Hepatocyte (in vitro differentiated cells): ENCODE data around the gene LRRC71. TPM values are rescaled to one million over a fixed set of nuclear protein-coding genes. Genes with fewer than 3 reads are reported as not detected.

ENCODE experiments used
- DNase-seq: peaks from one replicate; pipeline ENCODE4 v3.0.0-alpha.2; 2016; ENCODE audit warnings: low spot score
- H2AFZ ChIP-seq: fragments of 200-600 bp; sonication (generic); 2 replicates; pipeline ENCODE4 v1.6.0; 2016; ENCODE audit warnings: antibody characterized with exemption, mild to moderate bottlenecking
- H3K27ac ChIP-seq: fragments of 200-600 bp; sonication (generic); 2 replicates; pipeline ENCODE4 v1.5.1; 2016; ENCODE audit warnings: mild to moderate bottlenecking
- H3K27me3 ChIP-seq: fragments of 200-600 bp; sonication (generic); 2 replicates; pipeline ENCODE4 v1.6.1; 2016
- H3K36me3 ChIP-seq: fragments of 200-600 bp; sonication (generic); replicated peaks from 2 replicates; pipeline ENCODE4 v1.5.1; 2016; ENCODE audit warnings: low read depth; ENCODE audit not compliant: insufficient read depth
- H3K4me1 ChIP-seq: fragments of 200-600 bp; sonication (generic); 2 replicates; pipeline ENCODE4 v1.5.1; 2016; ENCODE audit warnings: mild to moderate bottlenecking, moderate library complexity; ENCODE audit not compliant: insufficient read depth
- H3K4me2 ChIP-seq: fragments of 200-600 bp; sonication (generic); 2 replicates; pipeline ENCODE4 v1.6.0; 2016
- H3K4me3 ChIP-seq: fragments of 200-600 bp; sonication (generic); 2 replicates; pipeline ENCODE4 v1.5.1; 2016; ENCODE audit warnings: mild to moderate bottlenecking
- H3K79me2 ChIP-seq: fragments of 200-600 bp; sonication (generic); 2 replicates; pipeline ENCODE4 v1.6.0; 2017; ENCODE audit warnings: mild to moderate bottlenecking
- H3K9me2 ChIP-seq: fragments of 200-600 bp; sonication (generic); replicated peaks from 2 replicates; pipeline ENCODE4 v1.6.0; 2017; ENCODE audit warnings: mild to moderate bottlenecking; ENCODE audit not compliant: insufficient read depth
- H3K9me3 ChIP-seq: fragments of 200-600 bp; sonication (generic); 2 replicates; pipeline ENCODE4 v1.5.1; 2016; ENCODE audit warnings: low read depth, mild to moderate bottlenecking
- H4K20me1 ChIP-seq: fragments of 200-600 bp; sonication (generic); 2 replicates; pipeline ENCODE4 v1.6.0; 2016; ENCODE audit warnings: mild to moderate bottlenecking; ENCODE audit not compliant: insufficient read depth, poor library complexity, severe bottlenecking
- CTCF ChIP-seq: fragments of 200-600 bp; sonication (generic); IDR thresholded peaks from 2 replicates; pipeline ENCODE4 v1.5.1; 2016; ENCODE audit warnings: antibody characterized with exemption, mild to moderate bottlenecking; ENCODE audit not compliant: poor library complexity
- EZH2 ChIP-seq: fragments of 200-600 bp; sonication (generic); IDR thresholded peaks from 2 replicates; pipeline ENCODE4 v1.6.1; 2016; ENCODE audit warnings: antibody characterized with exemption, mild to moderate bottlenecking, borderline replicate concordance
- EZH2phosphoT487 ChIP-seq: fragments of 200-600 bp; sonication (generic); IDR thresholded peaks from one replicate; pipeline ENCODE4 v1.6.1; 2018; ENCODE audit warnings: antibody characterized with exemption, mild to moderate bottlenecking, low read depth, moderate library complexity; ENCODE audit not compliant: unreplicated experiment, severe bottlenecking
- WGBS: methylation state at CpG from one replicate; pipeline ENCODE4 v1.1.6; 2016; ENCODE audit warnings: low lambda C conversion rate; ENCODE audit errors: missing lambda C conversion rate; 5-methylcytosine and 5-hydroxymethylcytosine counted together
- polyA plus RNA-seq: library from polyadenylated mRNA; unstranded; fragments of >200 nt; fragmentation: Nextera tagmentation; extraction: Ambion mirVana; gene quantifications from 2 replicates; pipeline ENCODE4 v1.2.1, GENCODE V29; 2016
- total RNA-seq: library from RNA; depleted of rRNA; stranded (reverse); fragments of >200 nt; gene quantifications from 2 replicates; pipeline ENCODE4 v1.2.3, GENCODE V29; 2014

The LRRC71 gene
- total and polyA plus RNA-seq, 2 experiments from 2014 or later, result not detected

- Histone ChIP-seq H3K9me3 (no peaks in the 10 kb centered on the region), H3K4me2 (no peak overlapping the region), H3K4me3 (no peak overlapping the region), H3K4me1 (no peaks in the 10 kb centered on the region), H3K36me3 (no peaks in the 10 kb centered on the region), H2AFZ (no peak overlapping the region), H3K9me2 (no peaks in the 10 kb centered on the region), H3K79me2 (no peaks in the 10 kb centered on the region), H3K27ac (no peak overlapping the region), H3K27me3 (peaks cover 26% of the 10 kb centered on the region), H4K20me1 (no peaks in the 10 kb centered on the region)
- TF ChIP-seq EZH2, result no peak
- no peak for TF ChIP-seq CTCF
- TF ChIP-seq EZH2phosphoT487, result no peak
- no peak for DNase-seq
- WGBS, result 54% methylated on average over 10 of the region's 10 CpGs
Observed at GRCh38 chr1:156884560-156885184, 35.8 kb upstream of the LRRC71 start.

- no peak for DNase-seq
- H3K9me3 ChIP-seq, result no peaks in the 10 kb centered on the region
- TF ChIP-seq CTCF (no peak), EZH2phosphoT487 (no peak), EZH2 (no peak)
- H3K4me3 ChIP-seq, result no peak overlapping the region
- no peak overlapping the region for H3K4me2 ChIP-seq
- peaks cover 27% of the 10 kb centered on the region for H3K27me3 ChIP-seq
- no peaks in the 10 kb centered on the region for H3K9me2 ChIP-seq
- H4K20me1 ChIP-seq, result no peaks in the 10 kb centered on the region
- no peaks in the 10 kb centered on the region for H3K36me3 ChIP-seq
- H3K79me2 ChIP-seq, result no peaks in the 10 kb centered on the region
- WGBS, result 50% methylated on average over 1 of the region's 1 CpG
- H2AFZ ChIP-seq, result no peak overlapping the region
- no peaks in the 10 kb centered on the region for H3K4me1 ChIP-seq
- H3K27ac ChIP-seq, result no peak overlapping the region
Observed at GRCh38 chr1:156885314-156885713, 35.1 kb upstream of the LRRC71 start.

GRCh38 chr1:156885880-156886355 is 34.5 kb upstream of the LRRC71 start:
- H3K4me3 ChIP-seq, result no peak overlapping the region
- no peaks in the 10 kb centered on the region for H4K20me1 ChIP-seq
- H2AFZ ChIP-seq, result no peak overlapping the region
- TF ChIP-seq CTCF (no peak), EZH2phosphoT487 (no peak), EZH2 (no peak)
- WGBS, result 67% methylated on average over 13 of the region's 13 CpGs
- no peaks in the 10 kb centered on the region for H3K4me1 ChIP-seq
- no peaks in the 10 kb centered on the region for H3K79me2 ChIP-seq
- H3K27ac ChIP-seq, result no peak overlapping the region
- H3K9me2 ChIP-seq, result no peaks in the 10 kb centered on the region
- H3K4me2 ChIP-seq, result no peak overlapping the region
- no peak for DNase-seq
- no peaks in the 10 kb centered on the region for H3K36me3 ChIP-seq
- H3K27me3 ChIP-seq, result peaks cover 28% of the 10 kb centered on the region
- no peaks in the 10 kb centered on the region for H3K9me3 ChIP-seq
